Activated CD8-positive, alpha-beta memory T cell treated with anti-CD3 and anti-CD28 coated beads, Interleukin-2, amount 50 U/mL, for 24 hours (primary cell): ENCODE results near the gene TMTC3.
"Not testable (repeated sequence)": the region's sequence is repeated elsewhere in the genome, so short reads cannot be mapped to it uniquely, and the experiment has no call there.

Experiments used
- DNase-seq: peaks from one replicate; pipeline ENCODE4 v3.0.0-alpha.2; 2020; ENCODE audit errors: extremely low read depth

Gene TMTC3

DNA sequence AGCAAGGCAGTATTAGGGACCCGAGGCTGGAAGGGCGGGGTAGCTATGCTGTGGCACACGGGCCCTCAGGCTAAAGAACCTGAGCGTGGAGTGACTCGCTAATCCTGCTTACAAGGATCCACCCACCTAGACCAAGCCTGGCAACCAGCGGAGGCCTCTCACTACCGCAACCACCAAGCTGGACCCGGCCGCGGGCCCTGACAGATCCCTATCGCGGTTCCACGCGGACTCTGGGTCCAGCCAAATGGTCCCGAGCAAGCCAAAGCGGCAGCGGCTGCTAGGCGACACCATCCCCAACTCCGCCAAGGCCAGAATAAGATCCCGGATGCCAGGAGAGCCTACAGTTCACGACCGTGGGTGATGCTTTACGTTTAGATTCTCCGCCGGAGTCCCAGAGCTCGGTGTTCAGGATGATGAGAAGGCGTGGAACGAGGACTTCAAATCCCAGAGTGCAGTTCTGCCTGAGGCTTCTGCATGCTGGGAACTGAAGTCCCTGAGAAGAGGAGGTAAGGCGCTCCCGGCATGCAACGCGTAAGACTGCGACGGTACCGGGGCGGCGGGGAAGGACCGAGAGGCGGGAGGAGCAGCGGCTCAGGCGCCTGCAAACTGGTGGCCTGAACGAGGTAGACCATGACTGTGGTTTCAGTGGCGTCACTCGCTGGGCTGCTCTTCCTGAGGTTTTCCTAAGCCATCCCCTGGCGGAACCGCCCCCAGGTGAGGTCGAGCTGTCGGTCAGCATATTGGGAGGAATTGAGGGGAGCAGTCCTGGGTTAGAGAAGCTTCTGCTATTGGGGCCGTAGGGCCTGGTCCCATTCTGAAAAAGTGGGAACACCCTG, at the start of gene TMTC3, which contains the start of gene CEP290:
Gene TMTC3, plus strand, starts transcription at position 534 of the 836 bp plus-strand sequence. CDS start 6,009 bp downstream, outside the sequence.
Gene CEP290, minus strand, starts transcription at position 315 of the 836 bp plus-strand sequence. CDS start 781 bp downstream, outside the sequence.
- peak; percentile 81 for DNase-seq

DNA sequence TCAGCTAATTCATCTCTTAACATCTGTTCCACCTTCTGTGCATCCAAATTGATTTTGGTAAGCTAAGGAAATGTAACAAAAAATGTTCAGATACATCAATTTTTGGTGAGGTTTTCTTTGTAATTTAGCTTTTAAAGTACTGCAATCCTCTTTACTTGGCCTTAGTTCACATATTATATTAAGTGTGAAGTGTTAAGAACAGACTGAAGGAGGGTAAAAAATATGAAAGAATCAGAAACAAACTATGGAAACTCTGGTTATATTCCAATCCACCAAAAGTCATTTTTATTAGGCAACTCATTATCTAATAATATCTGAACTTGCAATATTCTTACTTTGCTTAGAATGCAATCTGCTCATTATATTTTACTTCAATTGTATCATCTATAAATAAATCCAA, 49.3 kb upstream of the TMTC3 start:
- no peak for DNase-seq

DNA sequence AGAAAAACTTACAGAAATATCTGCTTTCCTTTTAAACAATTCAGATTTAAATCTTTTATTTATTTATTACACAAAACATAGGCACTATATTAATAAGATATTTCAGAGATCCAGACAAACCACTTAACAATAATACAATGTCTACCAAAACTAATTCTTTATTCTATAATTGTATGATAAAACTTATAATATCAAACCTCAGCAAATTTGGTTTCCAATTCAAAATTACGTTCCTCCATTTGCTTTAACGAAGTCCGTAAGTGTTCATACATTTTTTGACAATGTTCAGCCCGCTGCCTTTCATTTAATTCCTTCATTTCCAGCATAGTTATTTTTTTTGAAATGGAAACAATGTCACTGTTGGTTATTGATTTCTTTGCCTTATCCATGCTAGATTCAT, 48.5 kb upstream of the TMTC3 start:
- no peak for DNase-seq

DNA sequence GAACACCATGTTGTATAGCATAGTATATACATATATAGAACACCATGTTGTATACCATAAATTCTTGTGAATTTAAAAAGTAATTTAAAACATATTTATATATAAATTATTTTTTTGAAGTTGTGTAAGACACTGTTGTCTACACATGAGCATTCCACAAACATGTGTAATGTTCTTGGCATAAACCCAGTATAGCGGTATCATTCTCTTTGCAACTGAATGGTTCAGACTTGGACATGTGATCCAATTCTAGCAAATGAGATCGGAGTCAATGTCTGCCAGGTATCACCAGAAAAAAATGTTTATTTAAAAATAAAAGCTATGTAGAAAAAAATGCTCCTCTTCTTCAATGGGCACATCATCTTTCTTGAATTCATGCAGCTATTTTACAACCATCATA, 34.1 kb upstream of the TMTC3 start:
- DNase-seq, result no peak

DNA sequence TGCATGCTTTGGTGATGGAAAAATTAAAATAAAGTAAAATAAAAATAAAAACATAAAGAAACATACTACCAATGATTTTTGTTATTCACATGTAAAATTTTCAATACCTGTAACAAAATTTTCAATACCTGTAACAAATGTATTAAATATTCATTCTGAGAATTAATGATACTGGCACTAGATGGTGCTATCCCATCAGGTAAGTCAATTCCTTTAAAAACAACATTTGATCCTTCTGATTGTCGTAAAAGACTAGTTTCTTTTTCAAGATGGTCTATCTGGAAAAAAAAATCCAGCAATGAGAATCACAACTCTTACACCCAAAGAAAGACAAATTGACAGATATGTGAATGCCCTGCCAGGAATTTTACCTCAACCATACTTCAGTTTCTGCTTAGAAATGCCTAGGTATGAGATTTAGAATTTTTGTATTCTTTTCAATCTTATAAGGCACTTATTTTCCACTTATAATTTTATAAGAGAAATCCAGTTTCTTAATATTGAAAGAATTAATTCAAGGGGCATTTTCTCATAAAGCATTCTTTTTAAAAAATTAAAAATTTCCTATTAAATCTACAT, 30.9 kb upstream of the TMTC3 start:
- no peak for DNase-seq

DNA sequence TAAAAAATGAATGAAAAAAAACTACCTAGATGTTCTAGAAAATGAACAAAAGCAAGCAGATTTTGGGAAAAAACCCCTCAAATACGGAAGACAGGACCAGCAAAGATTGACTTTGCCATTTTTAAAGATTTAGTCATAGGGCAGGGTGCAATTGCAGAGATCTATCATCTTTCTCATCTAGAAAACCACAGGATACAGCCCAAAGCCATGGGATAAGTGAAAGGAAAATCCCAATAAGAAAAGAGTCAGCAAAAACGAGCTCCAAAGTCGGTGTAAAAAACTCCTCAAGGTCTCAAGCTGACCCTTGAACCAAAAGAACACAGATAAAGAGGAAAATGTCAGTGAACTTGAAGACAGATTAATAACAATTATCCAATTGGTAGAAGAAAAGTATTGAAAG, 28.2 kb upstream of the TMTC3 start:
- DNase-seq, result no peak

DNA sequence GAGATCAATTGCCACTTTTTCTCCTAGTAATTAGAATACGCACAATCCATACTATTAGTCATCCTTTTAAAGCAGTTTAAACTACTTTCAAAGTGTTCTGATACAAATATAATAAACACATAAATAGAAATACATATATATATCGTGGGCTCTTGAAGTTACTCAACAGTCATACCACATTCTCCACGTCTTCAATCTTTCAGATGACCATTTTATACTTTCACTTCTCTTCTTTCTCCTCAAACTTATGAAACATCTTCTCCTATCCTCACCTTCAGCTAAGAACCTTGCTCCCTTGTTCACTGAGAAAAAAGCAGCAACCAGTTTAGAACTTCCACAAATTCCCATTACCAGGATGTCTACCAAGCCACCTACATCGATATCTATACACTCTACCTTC, 19.4 kb upstream of the TMTC3 start:
- no peak for DNase-seq

DNA sequence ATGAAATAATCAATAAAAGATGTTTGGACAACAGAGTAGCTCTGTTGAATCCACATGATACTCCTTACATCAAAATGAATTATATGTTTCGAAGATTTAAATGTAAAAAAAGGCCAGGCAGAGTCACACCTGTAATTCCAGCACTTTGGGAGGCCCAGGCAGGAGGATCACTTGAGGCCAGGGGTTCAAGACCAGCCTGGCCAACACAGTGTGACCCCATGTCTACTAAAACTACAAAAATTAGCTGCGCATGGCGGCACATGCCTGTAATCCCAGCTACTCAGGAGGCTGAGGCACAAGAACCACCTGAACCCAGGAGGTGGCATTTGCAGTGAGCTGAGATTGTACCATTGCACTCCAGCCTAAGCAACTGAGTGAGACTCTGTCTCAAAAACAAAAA, 15.0 kb upstream of the TMTC3 start:
- DNase-seq, result no peak

DNA sequence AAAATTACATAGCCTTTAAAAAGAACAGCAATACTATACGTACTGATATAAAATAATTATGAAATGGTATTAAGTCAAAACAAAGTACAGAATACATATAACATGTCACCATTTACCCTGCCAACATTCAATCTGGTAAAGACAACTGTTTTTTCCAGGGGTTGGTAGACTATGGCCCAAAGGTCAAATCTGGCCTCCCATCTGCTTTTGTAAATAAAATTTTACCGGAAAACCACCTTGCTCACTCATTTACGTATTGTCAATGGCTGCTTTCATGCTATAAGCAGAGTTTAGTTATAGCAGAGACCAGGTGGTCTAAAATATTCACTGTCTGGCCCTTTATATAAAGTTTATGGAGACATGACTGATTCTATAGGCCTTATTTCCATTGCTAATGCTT, 14.3 kb upstream of the TMTC3 start:
- DNase-seq, result no peak

DNA sequence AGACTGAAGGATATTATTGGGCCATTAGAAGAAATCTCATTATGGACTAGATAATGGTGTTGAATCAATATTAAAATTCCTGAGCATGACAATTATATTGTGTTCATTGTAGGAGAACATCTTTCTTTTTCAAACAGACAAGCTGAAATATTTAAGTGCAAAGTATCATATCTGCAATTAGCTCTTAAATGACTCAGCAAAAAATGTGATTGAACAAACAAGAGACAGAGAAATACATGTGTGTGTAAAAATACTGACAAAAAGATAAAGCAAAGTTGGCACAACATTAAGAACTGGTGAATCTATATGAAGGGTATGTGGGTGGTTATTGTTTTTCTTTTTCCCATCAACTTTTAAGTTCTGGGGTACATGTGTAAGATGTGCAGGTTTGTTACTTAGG, 9.7 kb upstream of the TMTC3 start:
- DNase-seq, result no peak

DNA sequence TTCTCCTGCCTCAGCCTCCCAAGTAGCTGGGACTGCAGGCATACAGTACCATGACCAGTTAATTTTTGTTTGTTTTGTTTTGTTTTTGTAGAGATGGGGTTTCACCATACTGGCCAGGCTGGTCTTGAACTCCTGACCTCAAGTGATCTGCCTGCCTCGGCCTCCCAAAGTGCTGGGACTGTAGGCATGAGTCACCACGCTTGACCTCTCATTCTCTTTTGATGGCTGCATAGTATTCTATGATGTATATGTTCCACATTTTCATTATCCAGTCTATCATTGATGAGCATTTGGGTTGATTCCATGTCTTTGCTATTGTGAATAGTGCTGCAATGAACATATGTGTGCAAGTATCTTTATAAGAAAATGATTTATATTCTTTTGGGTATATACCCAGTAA, 8.9 kb upstream of the TMTC3 start:
- DNase-seq, result not testable (repeated sequence)

DNA sequence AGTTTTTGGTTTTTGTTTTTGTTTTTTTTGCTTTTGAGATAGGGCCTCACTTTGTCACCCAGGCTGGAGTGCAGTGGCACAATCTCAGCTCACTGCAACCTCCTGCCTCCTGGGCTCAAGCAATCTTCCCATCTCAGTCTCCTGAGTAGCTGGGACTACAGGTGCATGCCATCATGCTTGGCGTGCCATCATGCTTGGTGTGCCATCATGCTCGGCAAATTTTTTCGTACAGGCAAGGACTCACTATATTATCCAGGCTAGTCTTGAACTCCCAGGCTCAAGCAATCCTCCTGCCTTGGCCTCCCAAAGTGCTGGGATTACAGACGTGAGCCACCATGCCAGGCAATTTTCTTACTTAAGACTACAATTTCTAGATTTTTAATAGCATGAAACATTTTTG, 2.4 kb upstream of the TMTC3 start:
- not testable (repeated sequence) for DNase-seq

DNA sequence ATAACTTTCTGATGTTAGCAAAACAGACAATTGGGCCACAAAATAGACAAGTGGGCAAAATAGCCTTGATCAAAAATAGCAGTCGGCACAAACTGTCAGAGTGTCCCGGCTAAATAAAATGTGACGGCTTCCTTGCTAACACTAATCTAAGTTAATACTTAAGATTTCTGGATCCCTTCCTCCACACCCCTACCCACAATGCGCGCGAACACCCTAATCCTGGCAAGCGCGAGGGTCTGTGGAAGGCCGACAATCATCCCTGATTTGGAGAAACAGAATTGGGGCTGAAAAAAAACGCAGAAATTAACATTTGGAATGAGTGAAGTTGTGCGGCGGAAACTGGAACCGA, 708 bp upstream of the TMTC3 start:
- DNase-seq, result no peak

DNA sequence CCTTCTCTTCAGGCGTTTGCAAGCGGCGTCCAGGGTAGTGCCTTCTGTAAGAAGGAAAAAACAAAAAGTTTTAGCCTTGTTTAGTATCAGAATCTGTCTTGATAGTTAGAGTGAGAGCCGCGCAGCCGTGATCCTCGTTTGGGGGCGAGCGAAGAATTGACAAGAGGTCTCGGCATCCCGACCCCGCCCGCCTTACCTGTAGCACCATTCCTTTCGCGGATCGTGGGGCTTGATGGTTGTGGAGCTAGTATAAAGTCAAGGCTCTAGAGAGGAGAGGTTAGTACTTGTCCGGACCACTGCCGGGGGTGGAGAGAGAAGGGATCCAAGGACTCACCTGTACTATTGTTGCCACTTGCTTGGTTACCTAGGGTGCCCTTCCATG, 494 bp downstream of the TMTC3 start:
- no peak for DNase-seq

DNA sequence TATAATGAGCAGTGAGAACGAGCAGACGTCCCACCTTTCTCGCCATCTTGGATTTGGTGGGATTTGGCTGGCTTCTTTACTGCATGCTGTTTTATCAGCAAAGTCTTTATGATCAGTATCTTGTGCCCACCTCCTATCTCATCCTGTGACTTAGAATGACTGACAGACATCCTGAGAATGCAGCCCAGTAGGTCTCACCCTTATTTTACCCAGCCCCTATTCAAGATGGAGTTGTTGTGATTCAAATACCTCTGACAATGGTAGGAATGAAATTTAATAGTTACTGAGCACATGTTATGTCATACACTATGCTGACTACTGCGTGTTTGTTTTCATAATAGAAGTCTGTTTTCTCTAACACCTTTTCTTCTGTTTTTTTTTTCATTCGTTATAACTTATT, 1.9 kb downstream of the TMTC3 start:
- DNase-seq, result no peak

DNA sequence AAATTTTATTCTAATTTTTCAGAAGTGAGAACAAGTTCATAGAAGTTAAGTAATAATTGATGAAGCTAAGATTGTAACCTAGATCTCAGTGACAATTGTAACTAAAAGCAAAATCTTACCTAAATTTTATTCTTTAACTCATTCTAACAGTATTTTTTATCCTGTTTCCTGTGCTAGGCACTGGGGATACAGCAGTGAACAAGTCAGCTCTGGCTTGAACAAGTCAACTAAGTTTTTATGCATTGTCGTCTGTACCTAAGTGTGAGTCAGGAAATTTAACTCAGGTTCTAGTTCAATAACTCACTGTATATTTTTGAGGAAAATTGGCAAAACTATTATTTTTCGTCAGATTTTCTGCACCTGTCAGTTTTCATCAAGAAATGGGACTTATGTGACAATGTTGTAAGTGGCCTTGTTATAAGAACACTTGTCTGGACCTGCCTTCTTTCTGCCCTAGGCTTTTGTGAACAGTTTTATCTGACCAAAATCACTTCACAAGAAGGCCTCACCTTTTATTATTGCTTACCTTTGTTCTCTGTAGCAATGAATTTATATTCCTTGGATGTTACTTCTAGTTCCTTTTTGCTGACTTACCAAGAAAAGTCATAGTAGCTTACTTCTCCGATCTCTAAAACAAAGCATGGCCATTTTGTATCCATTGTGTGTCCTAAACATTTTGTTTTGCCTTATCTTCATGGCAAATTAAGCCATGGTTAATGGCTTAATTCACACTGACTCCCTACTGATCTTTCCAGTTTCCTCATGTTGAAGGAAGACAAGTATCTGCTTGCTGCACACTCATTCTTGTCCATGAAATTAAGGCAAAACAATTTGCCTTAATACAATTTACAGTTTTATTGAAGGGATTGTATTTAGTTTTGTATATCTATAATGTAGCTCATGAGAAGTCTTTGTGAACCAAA, 2.7 kb downstream of the TMTC3 start:
- DNase-seq, result no peak

DNA sequence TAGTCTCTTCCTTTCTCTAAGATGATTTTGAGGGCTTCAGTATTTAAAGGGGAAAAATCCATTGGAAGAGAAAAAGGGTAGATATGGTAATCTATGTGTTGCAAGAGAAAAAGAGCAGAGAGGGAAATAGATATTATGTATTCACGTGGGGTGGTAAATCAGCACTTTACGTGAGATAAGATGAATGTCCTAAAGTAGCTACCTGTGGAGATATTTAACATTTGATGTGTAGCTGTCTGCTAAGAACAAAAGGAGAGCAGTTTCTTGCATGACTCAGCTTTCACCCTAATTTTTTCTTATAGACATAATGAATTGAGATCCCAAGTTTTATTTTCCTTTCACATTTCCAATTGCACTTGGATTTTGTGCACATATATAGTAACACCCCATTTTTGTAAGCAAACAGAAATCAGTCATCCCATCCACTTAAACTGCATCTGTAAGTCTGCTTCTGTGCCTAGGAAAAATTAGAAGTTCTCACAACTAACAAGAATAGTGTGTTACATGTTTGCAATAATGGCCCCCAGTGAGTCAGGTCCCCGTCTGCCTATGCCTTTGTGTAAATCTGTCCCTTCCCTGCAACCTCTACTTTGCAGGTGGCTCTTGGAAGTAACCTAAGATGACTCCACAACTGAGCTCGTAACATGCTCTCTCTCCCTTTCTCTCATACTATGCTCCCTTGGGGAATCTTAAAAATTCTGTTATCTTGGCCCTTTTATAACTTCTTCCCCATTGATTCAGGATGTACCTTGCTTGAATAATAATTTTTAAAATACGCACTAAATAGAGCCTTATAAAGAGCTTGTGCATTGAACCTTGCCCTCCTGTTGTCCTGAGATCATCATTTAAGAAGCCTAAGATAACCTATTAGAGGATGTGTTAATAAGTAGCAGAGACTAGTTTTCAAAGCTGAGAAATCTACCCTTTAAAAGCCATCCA, 3.7 kb downstream of the TMTC3 start:
- DNase-seq, result no peak

DNA sequence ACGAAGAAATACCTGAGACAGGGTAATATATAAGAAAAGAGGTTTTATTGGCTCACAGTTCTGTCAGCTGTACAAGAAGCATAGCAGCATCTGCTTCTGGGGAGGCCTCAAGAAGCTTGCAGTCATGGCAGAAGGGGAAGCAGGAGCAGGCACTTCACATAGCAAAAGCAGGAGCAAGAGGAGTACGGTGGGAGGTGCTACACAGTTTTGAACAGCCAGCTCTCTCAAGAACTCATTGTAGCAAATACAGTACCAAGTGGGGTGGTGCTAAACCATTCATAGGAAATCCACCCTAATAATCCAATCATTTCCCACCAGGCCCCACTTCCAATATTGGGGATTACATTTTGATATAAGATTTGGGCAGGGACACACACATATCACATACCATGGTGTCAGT, 8.0 kb downstream of the TMTC3 start:
- no peak for DNase-seq

DNA sequence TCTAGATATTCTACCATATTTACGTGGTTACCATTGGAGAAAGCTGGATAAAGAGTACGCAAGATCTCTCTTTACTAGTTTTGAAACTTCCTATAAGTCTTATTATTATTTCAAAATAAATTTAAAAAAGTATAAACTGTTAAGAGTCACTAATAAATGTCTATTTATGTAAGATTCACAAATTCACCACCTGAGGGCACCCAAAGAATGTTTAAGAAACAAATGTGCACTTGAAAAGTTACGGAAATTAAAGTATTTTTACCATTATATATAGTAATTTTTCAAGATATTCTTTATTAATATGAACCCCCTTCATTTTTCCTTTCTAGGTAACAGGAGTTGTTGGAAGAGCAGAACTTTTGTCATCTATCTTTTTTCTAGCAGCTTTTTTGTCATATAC, 11.9 kb downstream of the TMTC3 start:
- no peak for DNase-seq

DNA sequence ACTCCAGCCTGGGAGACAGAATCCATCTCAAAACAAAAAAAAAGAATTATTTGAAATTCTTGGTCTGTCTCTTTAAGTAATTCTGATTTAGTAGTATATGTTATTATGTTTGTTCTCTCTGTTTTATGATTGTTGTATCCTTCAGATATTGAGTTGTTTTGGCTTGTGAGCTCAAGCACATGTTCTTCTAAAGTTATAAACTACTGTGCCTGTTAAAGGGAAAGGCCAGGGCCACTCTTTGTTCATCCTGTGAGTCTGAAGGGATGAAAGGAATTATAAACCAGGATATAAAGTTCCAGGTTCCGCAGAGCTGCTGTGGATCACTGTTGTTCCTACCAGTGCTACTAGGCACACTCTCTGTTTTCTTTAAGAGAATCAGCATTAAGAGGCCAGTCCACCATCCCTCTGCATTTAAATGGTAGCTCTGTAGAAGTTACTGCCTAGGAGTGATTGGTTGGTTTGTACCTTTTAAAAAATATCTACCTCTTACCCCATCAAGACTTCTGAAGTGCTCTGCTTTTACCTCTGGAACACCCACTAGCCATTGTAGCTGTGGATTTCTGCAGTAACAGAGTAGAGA, 14.1 kb downstream of the TMTC3 start:
- no peak for DNase-seq

DNA sequence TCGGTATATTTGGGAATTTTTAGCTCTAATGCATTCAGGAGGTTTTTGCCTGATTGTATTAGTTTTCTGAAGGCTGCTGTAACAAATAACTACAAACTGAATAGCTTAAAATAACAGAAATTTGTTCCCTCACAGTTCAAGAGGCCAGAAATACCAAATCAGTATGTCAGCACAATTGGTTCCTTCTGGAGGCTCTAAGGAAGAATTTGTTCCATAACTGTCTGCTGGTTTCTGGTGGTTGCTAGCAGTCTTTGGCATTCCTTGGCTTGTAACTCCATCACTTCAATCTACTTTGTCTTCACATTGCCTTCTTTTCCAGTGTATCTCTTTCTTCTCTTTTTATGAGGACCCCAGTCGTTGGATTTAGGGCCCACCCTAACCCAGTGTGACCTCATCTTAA, 21.3 kb downstream of the TMTC3 start:
- DNase-seq, result no peak
